GM12878 (cell line): ENCODE measurements around the gene NUDT17. TPM values are rescaled to one million over a fixed set of nuclear protein-coding genes. Genes with fewer than 3 reads are reported as not detected.

ENCODE experiments used
- ATAC-seq: fragments of 200-7000 bp; cut with Tn5 transposase; 3 replicates; pipeline ENCODE4 v1.9.1; 2020; ENCODE audit warnings: mild to moderate bottlenecking, moderate library complexity
- BruUV-seq: library from RNA; stranded (reverse); fragments of 400-500 nt; replicated peaks from 2 replicates; lab custom pipeline; 2021; lab: Mats Ljungman, UMichigan
- CTCF ChIA-PET: fragments of 300-600 bp; sonication (Branson Sonifier 250); formaldehyde crosslinking; extraction: SDS; loops from one replicate; lab custom pipeline; 2021; ENCODE audit warnings: inconsistent platforms; lab: Yijun Ruan, JAX
- POLR2A ChIA-PET: fragments of 350-600 bp; formaldehyde crosslinking; extraction: SDS; loops from one replicate; lab custom pipeline; 2021; ENCODE audit warnings: inconsistent platforms; lab: Charles Lee
- RAD21 ChIA-PET: fragments of 300-600 bp; sonication (Branson Sonifier 250); formaldehyde crosslinking; loops from one replicate; lab custom pipeline; 2023; ENCODE audit warnings: antibody characterized with exemption; ENCODE audit not compliant: unreplicated experiment; lab: Charles Lee
- SMC1A ChIA-PET: fragments of 300-600 bp; sonication (Branson Sonifier 250); formaldehyde crosslinking; loops from one replicate; lab custom pipeline; 2023; ENCODE audit not compliant: unreplicated experiment, uncharacterized antibody; lab: Charles Lee
- DNase-seq: peaks from one replicate; pipeline ENCODE4 v3.0.0-alpha.2; 2011; ENCODE audit warnings: low read depth, low spot score
- FAIRE-seq: peaks from 3 replicates; lab custom pipeline; 2011; peaks lifted over from hg19 to GRCh38; lab: Jason Lieb, UNC
- H2AFZ ChIP-seq: 2 replicates; pipeline ENCODE4 v1.6.0; 2011; ENCODE audit warnings: low read depth, low read length, control low read depth; ENCODE audit not compliant: control insufficient read depth
- H3K27ac ChIP-seq: 2 replicates; pipeline ENCODE4 v1.5.1; 2011; ENCODE audit warnings: control low read depth; ENCODE audit not compliant: control insufficient read depth, insufficient read depth
- H3K27me3 ChIP-seq, 2 experiments: replicated peaks in 1 of 2; 2 replicates each; pipeline versions ENCODE4 v1.6.0 to v1.6.1; 2011; ENCODE audit warnings: low read length in 1 of 2; ENCODE audit not compliant: control insufficient read depth in 2 of 2, insufficient read depth in 2 of 2
- H3K36me3 ChIP-seq, 2 experiments: 2 replicates each; pipeline ENCODE4 v1.5.1; 2011; ENCODE audit warnings: low read length in 1 of 2; ENCODE audit not compliant: control insufficient read depth in 2 of 2, insufficient read depth in 2 of 2
- H3K4me1 ChIP-seq: 2 replicates; pipeline ENCODE4 v1.6.1; 2011; ENCODE audit warnings: mild to moderate bottlenecking, low read length, moderate library complexity, mixed read lengths; ENCODE audit not compliant: control insufficient read depth, insufficient read depth
- H3K4me2 ChIP-seq: 2 replicates; pipeline ENCODE4 v1.6.0; 2011; ENCODE audit warnings: control low read depth; ENCODE audit not compliant: control insufficient read depth, insufficient read depth
- H3K4me3 ChIP-seq: fragments of 200-600 bp; sonication (generic); 2 replicates; pipeline ENCODE4 v1.5.1; 2016
- H3K79me2 ChIP-seq: 2 replicates; pipeline ENCODE4 v1.6.0; 2011; ENCODE audit warnings: low read length; ENCODE audit not compliant: control insufficient read depth, insufficient read depth
- H3K9ac ChIP-seq: 2 replicates; pipeline ENCODE4 v1.8.0; 2011; ENCODE audit warnings: low read length, control low read depth, mixed read lengths; ENCODE audit not compliant: control insufficient read depth, insufficient read depth
- H3K9me3 ChIP-seq: replicated peaks from 3 replicates; pipeline ENCODE4 v1.5.1; 2011; ENCODE audit warnings: mild to moderate bottlenecking, low read length; ENCODE audit not compliant: control insufficient read depth, insufficient read depth
- H4K20me1 ChIP-seq: 2 replicates; pipeline ENCODE4 v1.6.0; 2011; ENCODE audit not compliant: control insufficient read depth, insufficient read depth
- ATF3 ChIP-seq: IDR thresholded peaks from 2 replicates; pipeline ENCODE4 v1.6.1; 2011; ENCODE audit warnings: low read depth, mild to moderate bottlenecking, low read length, moderate library complexity, borderline replicate concordance; ENCODE audit errors: extremely low read depth
- ATF7 ChIP-seq: fragments of 450-650 bp; IDR thresholded peaks from 2 replicates; pipeline ENCODE4 v1.6.1; 2016; ENCODE audit warnings: low read depth, mild to moderate bottlenecking
- CBX5 ChIP-seq: sonication (generic); IDR thresholded peaks from 2 replicates; pipeline ENCODE4 v1.6.1; 2016; ENCODE audit warnings: low read depth, moderate library complexity, mild to moderate bottlenecking, inconsistent platforms
- CEBPZ ChIP-seq: fragments of 150-350 bp; IDR thresholded peaks from 2 replicates; pipeline ENCODE4 v1.6.1; 2016; ENCODE audit warnings: low read depth, low read length
- EZH2 ChIP-seq: IDR thresholded peaks from 2 replicates; pipeline ENCODE4 v1.6.1; 2012; ENCODE audit warnings: low read depth, mild to moderate bottlenecking, control low read depth, inconsistent platforms, low read length, borderline replicate concordance; ENCODE audit not compliant: control insufficient read depth
- MEF2A ChIP-seq: IDR thresholded peaks from 2 replicates; pipeline ENCODE4 v1.6.1; 2011; ENCODE audit warnings: low read depth, mild to moderate bottlenecking, low read length, moderate library complexity; ENCODE audit not compliant: insufficient read depth
- MYB ChIP-seq: fragments of 150-350 bp; IDR thresholded peaks from 2 replicates; pipeline ENCODE4 v1.6.1; 2014; ENCODE audit warnings: mild to moderate bottlenecking, low read depth, low read length, borderline replicate concordance
- PKNOX1 ChIP-seq: fragments of 450-650 bp; IDR thresholded peaks from 2 replicates; pipeline ENCODE4 v1.6.1; 2016; ENCODE audit warnings: mild to moderate bottlenecking
- SKIL ChIP-seq: fragments of 450-650 bp; IDR thresholded peaks from 2 replicates; pipeline ENCODE4 v1.6.1; 2017; ENCODE audit warnings: mild to moderate bottlenecking, low read depth, inconsistent platforms; ENCODE audit not compliant: poor library complexity, severe bottlenecking
- SP1 ChIP-seq: IDR thresholded peaks from one replicate; pipeline ENCODE4 v1.6.1; 2011; ENCODE audit warnings: low read depth, low read length
- SREBF2 ChIP-seq: IDR thresholded peaks from 2 replicates; pipeline ENCODE4 v1.6.1; 2012; ENCODE audit warnings: mild to moderate bottlenecking, low read length
- SUZ12 ChIP-seq: fragments of 200-600 bp; sonication (generic); IDR thresholded peaks from one replicate; pipeline ENCODE4 v1.6.1; 2018; ENCODE audit warnings: antibody characterized with exemption, mild to moderate bottlenecking; ENCODE audit not compliant: unreplicated experiment
- USF2 ChIP-seq: IDR thresholded peaks from 2 replicates; pipeline ENCODE4 v1.6.1; 2011; ENCODE audit warnings: low read depth, low read length, improper control_type of control experiment, borderline replicate concordance
- ZNF207 ChIP-seq: fragments of 450-650 bp; IDR thresholded peaks from 2 replicates; pipeline ENCODE4 v1.6.1; 2014; ENCODE audit warnings: antibody characterized with exemption, mild to moderate bottlenecking, borderline replicate concordance
- WGBS: methylation state at CpG from one replicate; pipeline ENCODE4 v1.1.6; 2016; ENCODE audit warnings: low lambda C conversion rate; ENCODE audit not compliant: insufficient replicate concordance, insufficient coverage; ENCODE audit errors: missing lambda C conversion rate; 5-methylcytosine and 5-hydroxymethylcytosine counted together
- in situ Hi-C: fragments of 300-500 bp; cut with MboI; formaldehyde crosslinking; loops from 9 replicates; pipeline ENCODE4 v1.14.3; 2018; ENCODE audit warnings: mixed read lengths
- intact Hi-C: fragments of 100-400 bp; cut with micrococcal nuclease; formaldehyde crosslinking; loops from one replicate; pipeline ENCODE4 v1.14.2; 2022; ENCODE audit not compliant: unreplicated experiment
- polyA plus RNA-seq, 11 experiments: library from polyadenylated mRNA; depleted of rRNA in 4 of 11; unstranded in 6 of 11; stranded (reverse) in 5 of 11; fragments of >200 nt; fragmentation: Nextera tagmentation in 4 of 11; fragmentation: Illumina TruSeq in 1 of 11; extraction: Ambion mirVana in 4 of 11; extraction: Trizol in 1 of 11; gene quantifications; 1 replicate in 1 of 11; 2 replicates in 10 of 11; pipeline versions ENCODE4 v1.2.1 to v1.2.3, GENCODE V29; 2011 to 2016; ENCODE audit warnings: inconsistent platforms in 2 of 11, missing spikeins in 2 of 11, low read depth in 1 of 11
- total RNA-seq, 4 experiments: library from RNA; depleted of rRNA in 3 of 4; stranded (reverse); fragments of >200 nt in 3 of 4; fragmentation: Illumina TruSeq in 1 of 4; extraction: Trizol in 1 of 4; gene quantifications; 2 replicates each; pipeline versions ENCODE4 v1.2.1 to v1.2.3, GENCODE V29; 2013 to 2021

NUDT17 gene
- total and polyA plus RNA-seq, 10 of the 15 experiments (the other 5 are each of a cell fraction or from before 2014, with no cell fraction given) = 1.2 to 4.7 (median 4.0) TPM

GRCh38 chr1:145885738-145886287, 40.4 kb downstream of the NUDT17 start, which contains the start of gene ANKRD35:
Gene ANKRD35, minus strand, starts transcription at chr1:145885866. Its CDS starts 108 bp downstream, at chr1:145885758.
- BruUV-seq = no TSS peak
- peak; percentile 78 for FAIRE-seq
- RAD21 ChIA-PET = no interaction called here
- peaks cover 2 to 7% of the 10 kb centered on the region in 2 experiments; a peak in 2 of 4 replicates for H3K27me3 ChIP-seq
- POLR2A ChIA-PET = interaction anchor here (1.1 kb wide), 1 partner anchor 27 kb away, joined by 3 read pairs; the partner anchor contains the start of gene PIAS3
- H3K79me2 ChIP-seq = no peaks in the 10 kb centered on the region
- intact Hi-C loops (no loop called here), in situ Hi-C loops (no loop called here)
- H2AFZ ChIP-seq = peak within 1 kb of the TSS; percentile 88
- CTCF ChIA-PET = interaction anchor here (0.9 to 2.7 kb wide), 8 partner anchors 24 to 164 kb away, joined by 3 to 9 read pairs (median 3); partner anchors contain the start of genes ITGA10, NUDT17 and PIAS3
- no peak within 1 kb of the TSS for H3K27ac ChIP-seq
- no peaks in the 10 kb centered on the region for H3K9me3 ChIP-seq
- peak within 1 kb of the TSS; percentile 73 for H3K4me3 ChIP-seq
- H3K9ac ChIP-seq = no peak within 1 kb of the TSS
- SMC1A ChIA-PET = interaction anchor here (0.9 to 1.2 kb wide), 2 partner anchors 9 to 13 kb away, joined by 3 read pairs; no protein-coding TSS in a partner anchor
- ATAC-seq = peak; percentile 100
- no peak for DNase-seq
- H3K4me1 ChIP-seq = no peaks in the 10 kb centered on the region
- H4K20me1 ChIP-seq = no peaks in the 10 kb centered on the region
- peak within 1 kb of the TSS; percentile 59 for H3K4me2 ChIP-seq
- WGBS = under 1% methylated on average over 22 of the region's 36 CpGs
- peak; percentile 58 for TF ChIP-seq SP1
- TF ChIP-seq MEF2A = no peak
- TF ChIP-seq SKIL = no peak
- no peak for TF ChIP-seq ZNF207
- TF ChIP-seq CBX5 = no peak
- no peak for TF ChIP-seq EZH2
- TF ChIP-seq PKNOX1 = peak; percentile 54
- TF ChIP-seq SUZ12 = no peak
- no peak for TF ChIP-seq ATF7
- no peak for TF ChIP-seq USF2
- TF ChIP-seq ATF3 = no peak
- no peak for TF ChIP-seq CEBPZ
- TF ChIP-seq MYB = no peak
- no peak for TF ChIP-seq SREBF2
- H3K36me3 ChIP-seq = no peaks in the 10 kb centered on the region
